ENCODE results near the gene OCIAD1.

Gene OCIAD1

DNA sequence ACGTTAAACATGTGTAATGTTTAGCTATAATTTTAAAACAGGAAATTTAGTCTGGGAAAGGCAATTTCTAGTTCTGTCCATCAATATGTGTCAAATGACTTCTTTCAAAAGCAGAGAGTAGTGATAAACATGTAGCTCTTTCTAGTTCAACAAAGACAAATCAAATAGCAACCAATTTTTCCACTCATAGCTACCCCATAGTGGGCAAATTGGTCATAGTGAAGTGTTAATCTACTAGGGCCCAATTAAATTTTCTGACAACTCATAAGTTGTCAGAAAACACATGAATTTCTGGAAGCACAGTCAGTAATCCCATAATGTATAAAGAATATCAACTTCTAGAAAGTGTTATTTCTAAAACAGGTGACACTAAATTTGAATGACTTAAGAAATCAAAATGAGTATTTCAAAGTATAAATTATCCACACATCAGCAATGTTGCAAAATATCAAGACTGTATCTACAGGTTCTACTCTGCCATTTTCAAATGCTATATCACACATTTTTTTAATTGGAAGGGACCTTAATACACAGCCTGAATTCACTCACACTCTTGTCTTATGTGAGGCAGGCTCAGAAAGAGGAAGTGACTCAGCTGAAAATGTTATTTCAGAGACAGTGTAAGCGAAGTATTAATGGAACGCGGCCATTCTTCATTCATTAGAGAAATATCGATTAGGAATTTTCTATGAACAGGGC, 68.0 kb downstream of the OCIAD1 start:
- DNase-seq = no peak

DNA sequence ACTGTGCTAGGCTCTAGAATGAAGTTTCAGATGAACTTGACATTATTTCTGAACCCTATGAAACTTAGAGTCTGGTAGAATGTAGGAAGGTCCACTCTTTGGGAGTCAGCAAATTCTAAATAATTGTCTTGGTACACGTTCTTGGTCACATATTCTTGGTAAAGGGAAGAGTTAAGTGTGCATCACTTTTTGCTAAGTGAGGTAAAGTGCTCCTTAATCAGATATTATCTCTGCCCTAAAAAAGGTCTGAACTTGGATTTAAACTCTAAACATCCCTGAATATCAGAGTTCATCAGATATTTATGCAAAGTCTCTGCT, 68.5 kb downstream of the OCIAD1 start:
- DNase-seq = no peak

DNA sequence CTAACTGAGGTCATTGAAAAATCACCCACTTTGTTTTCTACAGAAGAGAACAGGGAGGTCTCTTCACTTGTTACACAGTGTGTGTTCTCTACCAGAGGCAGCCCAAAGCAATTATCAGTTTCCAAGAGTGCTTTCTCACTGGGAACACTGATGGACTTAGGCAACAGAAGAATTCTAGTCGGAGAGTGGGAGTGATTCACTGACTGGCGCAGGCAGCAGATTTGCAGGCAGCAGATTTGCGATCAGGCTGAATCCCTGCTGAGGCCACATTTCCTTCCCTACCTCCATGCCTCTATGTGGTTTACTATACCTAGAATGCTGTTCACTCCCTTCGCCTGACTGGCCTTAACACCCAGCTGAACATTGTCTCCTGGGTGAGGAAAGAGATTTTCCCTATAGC, 69.1 kb downstream of the OCIAD1 start:
- DNase-seq = no peak

DNA sequence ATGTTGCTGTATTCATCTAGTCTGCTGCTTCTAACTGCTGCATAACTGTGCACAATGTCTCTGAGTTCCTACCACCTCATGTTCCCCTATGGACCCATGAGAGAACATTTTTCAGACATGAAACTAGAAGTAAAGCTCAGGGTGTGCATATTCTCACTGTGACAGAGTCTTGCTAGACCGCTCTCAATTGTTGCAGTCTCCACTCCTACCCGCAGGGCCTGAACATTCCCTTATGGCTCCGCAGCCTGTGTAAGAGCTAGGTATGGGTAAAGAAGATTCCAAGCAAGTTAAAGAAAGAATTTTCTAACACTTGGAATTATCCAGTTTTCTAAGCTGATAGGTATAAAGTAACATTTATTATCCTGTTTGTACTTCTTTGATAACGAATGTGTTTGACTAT, 70.3 kb downstream of the OCIAD1 start:
- no peak for DNase-seq

DNA sequence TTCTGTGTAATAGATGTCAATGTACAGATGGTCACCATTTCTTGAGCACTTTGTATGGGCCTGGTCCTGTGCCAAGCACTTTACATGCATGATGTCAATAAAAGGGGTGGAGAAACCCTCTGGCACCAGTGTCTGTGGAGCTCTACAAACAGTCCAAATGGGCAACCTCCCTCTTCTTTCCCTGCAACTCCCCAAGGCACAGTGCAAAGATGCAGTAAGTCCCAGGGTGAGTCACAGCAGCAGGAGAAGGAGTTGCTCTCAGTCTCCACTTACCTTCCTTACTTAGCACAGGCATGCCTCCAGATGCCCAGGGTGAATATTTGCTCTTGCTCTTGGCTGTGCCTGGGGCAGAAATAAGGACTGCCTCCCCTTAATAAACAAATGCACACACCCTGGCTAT, 71.4 kb downstream of the OCIAD1 start:
- no peak for DNase-seq

DNA sequence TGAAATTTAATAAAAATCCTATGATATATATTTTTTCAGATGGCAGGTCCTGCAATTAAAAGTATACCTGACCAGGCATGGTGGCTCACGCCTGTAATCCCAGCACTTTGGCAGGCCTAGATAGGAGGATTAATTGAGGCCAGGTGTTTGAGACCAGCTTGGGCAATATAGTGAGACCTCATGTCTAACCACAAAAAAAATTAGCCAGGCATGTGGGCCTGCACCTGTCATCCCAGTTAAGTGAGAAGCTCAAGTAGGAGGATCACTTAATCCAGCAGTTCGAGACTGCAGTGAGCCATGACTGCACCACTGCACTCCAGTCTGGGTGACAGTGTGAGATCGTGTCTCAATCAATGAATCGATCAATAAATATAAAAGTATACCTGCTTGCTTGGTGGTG, 73.2 kb downstream of the OCIAD1 start:
- no peak for DNase-seq

DNA sequence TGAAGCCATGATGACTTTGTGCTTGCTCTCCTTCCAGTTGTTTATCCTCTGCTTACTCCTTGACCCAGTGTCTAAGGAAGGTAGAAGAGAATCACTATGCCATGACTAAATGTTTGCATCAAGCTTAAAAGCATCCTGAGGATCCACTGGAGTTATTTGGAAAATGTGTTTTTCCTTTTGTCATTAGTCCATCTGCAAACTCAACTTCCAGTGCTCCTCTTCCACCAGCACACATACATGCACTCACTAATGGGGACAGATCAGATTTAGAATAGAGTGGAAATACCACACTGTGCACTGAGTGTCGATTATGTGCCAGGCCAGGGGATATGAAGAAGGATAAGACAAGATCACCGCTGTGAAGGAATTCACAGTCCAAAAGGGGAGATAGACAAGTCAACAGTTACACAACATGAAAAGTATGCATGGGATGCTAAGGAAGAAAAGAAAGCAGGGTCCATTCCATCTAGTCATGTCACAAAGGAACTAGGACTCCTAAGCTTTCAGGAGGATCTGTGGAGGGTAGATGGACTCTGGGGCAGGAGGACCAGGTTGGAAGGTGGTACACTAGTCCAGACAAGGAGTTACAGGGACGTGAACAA, 73.8 kb downstream of the OCIAD1 start:
- DNase-seq = no peak

DNA sequence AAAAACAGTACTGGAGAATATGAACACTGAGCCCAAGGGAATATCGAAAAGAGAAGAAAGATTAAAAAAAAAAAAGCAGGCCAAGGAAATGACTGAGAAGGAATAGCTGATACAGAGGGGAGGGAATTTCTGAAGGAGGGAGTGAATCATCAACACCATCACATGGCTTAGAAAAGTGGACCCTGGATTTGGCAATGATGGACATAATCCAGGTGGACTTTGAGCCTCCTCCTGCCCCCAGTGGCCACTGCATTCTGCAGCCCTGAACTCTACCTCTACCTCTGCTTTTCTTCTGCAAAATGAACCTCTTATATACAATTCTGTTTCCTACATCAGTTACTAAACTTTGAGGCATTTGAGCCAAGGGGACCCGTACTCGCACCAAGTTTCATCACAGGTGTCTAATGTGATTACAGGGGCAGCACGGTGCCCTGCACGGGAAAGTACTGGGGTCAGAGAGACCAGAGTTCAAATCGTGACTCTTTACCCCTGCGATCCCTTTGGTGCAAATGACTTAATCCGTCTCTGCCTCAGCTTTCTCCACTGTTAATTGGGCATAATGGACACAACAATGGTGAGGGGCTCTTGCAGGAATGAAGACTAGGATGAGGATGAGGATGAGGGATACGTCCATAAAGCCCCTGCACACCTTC, 74.6 kb downstream of the OCIAD1 start:
- no peak for DNase-seq

DNA sequence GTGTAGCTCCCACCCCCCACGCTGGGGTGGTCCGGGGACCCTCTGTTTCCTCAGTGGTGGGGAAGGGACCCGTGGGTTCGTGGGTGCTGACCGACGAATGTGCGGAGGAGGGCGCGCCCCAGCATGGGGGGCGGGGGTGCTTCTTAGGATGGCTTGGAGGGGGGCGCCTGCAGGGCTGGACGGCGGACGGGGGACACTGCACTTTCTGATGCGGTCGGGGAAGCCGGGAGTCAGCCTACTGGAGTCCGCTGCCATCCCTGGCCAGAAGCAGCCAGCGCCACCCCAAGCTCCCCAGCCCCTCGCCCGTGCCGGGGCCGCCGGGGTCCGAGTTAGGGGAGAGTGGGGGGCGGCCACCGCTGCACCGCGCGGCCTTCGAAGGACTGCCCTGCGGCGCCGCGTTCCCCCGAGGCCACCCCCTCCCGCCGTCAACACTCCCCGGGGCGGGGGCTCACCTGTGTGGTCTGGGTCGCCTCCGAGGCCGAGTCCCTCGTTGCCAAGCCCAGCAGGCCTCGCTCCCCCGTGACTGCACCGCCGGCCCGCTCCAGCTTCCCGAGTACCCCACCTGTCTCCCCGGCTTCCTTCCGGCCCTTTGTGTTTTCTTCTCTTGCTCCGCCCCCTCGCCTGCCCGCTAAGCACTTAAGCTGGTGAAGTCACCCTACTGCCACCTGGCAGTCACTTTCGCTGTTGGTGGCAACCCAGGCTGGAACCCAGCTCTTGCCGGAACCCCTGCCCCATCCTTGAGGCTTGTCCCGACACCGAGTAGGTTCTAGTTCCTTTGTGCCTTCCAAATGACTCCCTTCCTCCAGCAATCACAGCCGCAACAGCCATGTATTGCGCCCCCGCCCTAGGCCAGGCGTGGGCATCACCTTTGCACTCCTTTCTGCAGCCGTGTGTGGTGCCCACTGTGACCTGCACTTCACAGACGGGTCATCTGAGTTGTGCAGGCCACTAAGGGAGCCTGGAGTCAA, 75.6 kb downstream of the OCIAD1 start, which contains the start of gene OCIAD2:
OCIAD2 (minus strand) TSS at position 569 of the 968 bp plus-strand sequence. CDS start 2,225 bp downstream, outside the sequence.
- DNase-seq = peak; percentile 56

DNA sequence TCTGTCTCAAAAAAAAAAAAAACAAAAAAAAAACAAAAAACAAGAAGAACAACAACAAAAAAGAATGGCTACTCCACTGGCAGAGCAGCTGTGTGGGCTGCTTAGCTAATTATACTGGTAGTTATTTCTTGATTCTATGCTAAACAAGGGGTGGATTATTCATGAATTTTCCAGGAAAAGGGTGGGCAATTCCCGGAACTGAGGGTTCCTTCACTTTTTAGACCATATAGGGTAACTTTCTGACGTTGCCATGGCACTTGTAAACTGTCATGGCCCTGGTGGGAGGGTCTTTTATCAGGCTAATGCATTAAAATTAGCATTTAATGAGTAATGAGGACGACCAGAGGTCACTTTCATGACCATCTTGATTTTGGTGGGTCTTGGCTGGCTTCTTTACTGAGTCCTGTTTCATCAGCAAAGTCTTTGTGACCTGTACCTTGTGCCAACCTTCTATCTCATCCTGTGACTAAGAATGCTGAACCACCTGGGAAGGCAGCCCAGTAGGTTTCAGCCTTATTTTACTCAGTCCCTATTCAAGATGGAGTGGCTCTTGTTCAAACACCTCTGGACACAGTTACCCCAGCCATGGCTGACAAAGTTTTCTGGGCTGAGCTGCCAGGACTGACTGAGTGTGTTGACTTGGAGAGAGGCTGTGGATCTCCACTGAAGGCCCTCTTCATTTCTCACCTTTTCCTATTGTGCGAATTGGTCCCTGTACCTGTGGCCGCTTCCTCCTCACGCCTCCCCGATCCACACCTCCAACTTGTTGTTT, 77.0 kb downstream of the OCIAD1 start:
- no peak for DNase-seq

DNA sequence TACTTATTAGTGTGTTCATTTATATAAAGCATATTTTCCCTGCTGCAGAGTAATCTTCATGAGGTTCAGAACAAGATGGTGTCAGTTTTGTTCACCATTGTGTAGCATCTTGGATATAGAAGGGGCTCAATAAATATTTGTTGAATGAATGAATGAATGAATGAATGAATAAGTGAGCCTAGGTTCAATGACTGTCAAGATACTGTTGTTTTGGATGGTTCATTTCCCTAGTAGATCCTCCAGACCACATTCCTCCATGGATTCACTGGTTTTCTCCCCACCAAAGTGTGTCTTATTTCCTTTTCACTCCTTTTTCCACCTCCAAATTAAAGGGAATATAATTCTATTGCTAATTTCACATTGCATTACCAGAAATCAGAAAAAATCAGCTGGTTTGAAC, 77.8 kb downstream of the OCIAD1 start:
- no peak for DNase-seq

DNA sequence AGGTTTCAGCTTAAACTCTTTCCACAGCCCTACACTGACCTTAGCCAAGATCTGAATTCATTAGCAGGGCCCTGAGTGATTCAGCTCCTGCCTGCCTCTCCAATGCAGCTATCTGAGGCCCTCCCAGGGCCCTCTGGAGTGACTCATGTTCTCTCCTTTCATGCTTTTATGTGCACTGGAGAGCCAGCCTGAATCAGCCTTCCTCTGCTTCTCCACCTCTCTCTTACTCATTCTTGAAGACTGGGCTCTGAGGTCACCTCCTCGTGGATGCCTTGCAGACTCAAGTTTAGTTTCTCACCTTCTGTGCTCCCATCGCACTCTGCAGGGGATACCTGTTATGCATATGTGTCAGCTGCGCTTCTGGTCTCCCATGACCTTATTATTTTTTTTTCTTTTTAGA, 78.8 kb downstream of the OCIAD1 start:
- DNase-seq = no peak

DNA sequence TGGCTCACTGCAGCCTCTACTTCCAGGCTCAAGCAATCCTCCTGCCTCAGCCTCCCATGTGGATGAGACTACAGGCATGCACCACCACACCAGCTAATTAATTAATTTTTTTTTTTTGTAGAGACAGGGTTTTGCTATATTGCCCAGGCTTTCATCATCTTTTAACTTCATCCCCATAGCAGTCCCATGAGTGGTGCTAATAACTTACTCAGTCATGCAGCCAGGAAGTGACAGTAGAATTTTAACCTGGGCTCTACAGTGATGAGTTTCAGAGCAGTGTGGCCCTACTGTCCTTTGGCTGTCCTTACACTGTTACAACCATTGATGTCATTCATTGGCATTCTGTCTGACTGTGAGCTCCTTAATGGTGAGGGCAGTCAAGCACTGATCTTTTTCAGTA, 79.6 kb downstream of the OCIAD1 start:
- no peak for DNase-seq

All from right forelimb (tissue), 1 donor.